Psoas muscle (tissue), 8 donors: ENCODE measurements around the gene CYP17A1. TPM values are rescaled to one million over a fixed set of nuclear protein-coding genes. Genes with fewer than 3 reads are reported as not detected.

Experiments used
- ATAC-seq, 4 donors: fragments of 200-7000 bp; cut with Tn5 transposase; one replicate each; pipeline ENCODE4 v1.9.1; 2020; ENCODE audit warnings: moderate library complexity in 3 of 4, mild to moderate bottlenecking in 2 of 4
- DNase-seq, 2 donors: peaks; one replicate each; pipeline ENCODE4 v3.0.0-alpha.2; 2020
- H3K27ac ChIP-seq: fragments of 200-600 bp; one replicate; pipeline ENCODE4 v1.8.0; 2022
- H3K27me3 ChIP-seq, 3 donors: fragments of 200-600 bp in 1 of 3; one replicate each; pipeline versions ENCODE4 v1.6.1 to v1.8.0; 2013 to 2022; ENCODE audit warnings: low read length in 2 of 3, mild to moderate bottlenecking in 2 of 3, moderate library complexity in 1 of 3; ENCODE audit not compliant: insufficient read depth in 3 of 3
- H3K36me3 ChIP-seq, 2 donors: fragments of 200-600 bp in 1 of 2; one replicate each; pipeline versions ENCODE4 v1.6.1 to v1.8.0; 2013 to 2022; ENCODE audit warnings: low read depth in 1 of 2, mild to moderate bottlenecking in 1 of 2, moderate library complexity in 1 of 2; ENCODE audit not compliant: insufficient read depth in 1 of 2
- H3K4me1 ChIP-seq: fragments of 200-600 bp; one replicate; pipeline ENCODE4 v1.8.0; 2022
- H3K4me3 ChIP-seq: fragments of 200-600 bp; one replicate; pipeline ENCODE4 v1.8.0; 2022; ENCODE audit warnings: mild to moderate bottlenecking
- H3K9me3 ChIP-seq: fragments of 200-600 bp; one replicate; pipeline ENCODE4 v1.8.0; 2022
- CTCF ChIP-seq: fragments of 200-600 bp; IDR thresholded peaks from one replicate; pipeline ENCODE4 v1.8.0; 2022; ENCODE audit warnings: antibody characterized with exemption
- WGBS, 3 donors: extraction: QIAGEN DNeasy Blood & Tissue Kit; methylation state at CpG; one replicate each; pipeline versions ENCODE4 v1.1.6 to v1.1.7; 2013; 5-methylcytosine and 5-hydroxymethylcytosine counted together
- intact Hi-C, 2 donors: fragments of 100-400 bp; cut with DNase I; formaldehyde crosslinking; loops; one replicate each; pipeline versions ENCODE4 v1.11.0 to v1.14.2; 2022
- long read RNA-seq, 2 donors: library from polyadenylated mRNA; unstranded; transcript quantifications; one replicate each; pipeline ENCODE4 v2.0.0, GENCODE V29; 2021
- polyA plus RNA-seq, 3 donors: library from polyadenylated mRNA; stranded (reverse); fragments of 200-250 nt; gene quantifications; one replicate each; pipeline ENCODE4 v1.2.3, GENCODE V29; 2013
- total RNA-seq, 4 donors: library from RNA; stranded (reverse); fragmentation: NEBNext Ultra II Directional in 2 of 4; extraction: Animal tissue kit (Norgen Biotek cat#: 25700) in 2 of 4; gene quantifications; one replicate each; pipeline versions ENCODE4 v1.2.1 to v1.2.4, GENCODE V29; 2021 to 2023
- donor health status: healthy with polysubstance abuse.
- donor health status: DM: no; HTN: no; CAD: no; lungs with moderate emphysema.
- donor health status: Bipolar disorder and iron deficiency.
- donor health status: healthy.
- donor health status: DM: yes; HTN: yes; CAD: no.
- donor health status: DM: no; HTN: no; CAD: no.
- donor health status: DM: no; HTN: no; CAD: no.
- donor health status: DM: yes; HTN: yes; CAD: no.

Gene CYP17A1
- total RNA-seq (10 to 100 TPM in 1 of 4 donors, under 1 TPM in 2, not detected in 1; 0.17 to 21.1 (median 0.82) TPM), polyA plus RNA-seq (under 1 TPM; 0.03 to 0.24 (median 0.18) TPM)
- long read RNA-seq, donor 1, result 0 reads
- long read RNA-seq, donor 2, result 0 reads

GRCh38 chr10:102837230-102837721, at the start of gene CYP17A1:
CYP17A1 (minus strand) TSS chr10:102837413; CDS start chr10:102837361, 52 bp downstream.
- peak in 3 of 4 donors; percentile 24 to 58 (median 40) for ATAC-seq
- H3K27ac ChIP-seq, result no peak within 1 kb of the TSS
- H3K4me3 ChIP-seq, result no peak within 1 kb of the TSS
- 49 to 54% (median 52%) methylated on average over 5 of the region's 5 CpGs for WGBS, 3 donors
- H3K27me3 ChIP-seq, result peaks cover 0 to 9% (median 0%) of the 10 kb centered on the region in 3 donors
- no peaks in the 10 kb centered on the region for H3K4me1 ChIP-seq
- H3K9me3 ChIP-seq, result no peaks in the 10 kb centered on the region
- intact Hi-C loops, result loop anchor here in 1 of 2 donors (10.0 kb wide), 1 partner anchor 418 kb away; no protein-coding TSS in a partner anchor
- H3K36me3 ChIP-seq, result no peaks in the 10 kb centered on the region
- no peak for TF ChIP-seq CTCF
- DNase-seq, result peak in 1 of 2 donors; percentile 59

- Histone ChIP-seq H3K27ac (no peak overlapping the region), H3K36me3 (peaks cover 0 to 48% of the 10 kb centered on the region in 2 donors), H3K9me3 (no peaks in the 10 kb centered on the region), H3K4me3 (no peak overlapping the region), H3K4me1 (no peaks in the 10 kb centered on the region), H3K27me3 (no peaks in the 10 kb centered on the region)
- intact Hi-C loops, result no loop called here
- no peak for TF ChIP-seq CTCF
- DNase-seq (no peak), ATAC-seq (no peak)
- WGBS, 3 donors, result 91 to 96% (median 95%) methylated on average over 2 of the region's 2 CpGs
These were observed 43.0 kb upstream of the CYP17A1 start for GRCh38 chr10:102880256-102880655.

GRCh38 chr10:102878629-102879028, 41.4 kb upstream of the CYP17A1 start:
- Histone ChIP-seq H3K4me1 (no peaks in the 10 kb centered on the region), H3K27me3 (no peaks in the 10 kb centered on the region), H3K9me3 (no peaks in the 10 kb centered on the region), H3K36me3 (peaks cover 0 to 55% of the 10 kb centered on the region in 2 donors), H3K4me3 (no peak overlapping the region), H3K27ac (no peak overlapping the region)
- TF ChIP-seq CTCF, result no peak
- DNase-seq, result no peak
- WGBS, 3 donors, result 57 to 79% (median 61%) methylated on average over 4 of the region's 4 CpGs
- intact Hi-C loops, result no loop called here
- ATAC-seq, result no peak

GRCh38 chr10:102876747-102877153, 39.5 kb upstream of the CYP17A1 start:
- Histone ChIP-seq H3K27ac (no peak overlapping the region), H3K4me1 (no peaks in the 10 kb centered on the region), H3K9me3 (no peaks in the 10 kb centered on the region), H3K27me3 (no peaks in the 10 kb centered on the region), H3K36me3 (peaks cover 0 to 55% of the 10 kb centered on the region in 2 donors), H3K4me3 (no peak overlapping the region)
- DNase-seq, result no peak
- no peak for TF ChIP-seq CTCF
- intact Hi-C loops, result no loop called here
- 65 to 82% (median 66%) methylated on average over 2 of the region's 2 CpGs for WGBS, 3 donors
- no peak for ATAC-seq

GRCh38 chr10:102872163-102872562, 35.0 kb upstream of the CYP17A1 start:
- Histone ChIP-seq H3K27me3 (no peaks in the 10 kb centered on the region), H3K36me3 (peaks cover 0 to 20% of the 10 kb centered on the region in 2 donors), H3K4me3 (no peak overlapping the region), H3K4me1 (peaks cover 3% of the 10 kb centered on the region), H3K9me3 (no peaks in the 10 kb centered on the region), H3K27ac (no peak overlapping the region)
- intact Hi-C loops, result no loop called here
- 86 to 89% (median 89%) methylated on average over 4 of the region's 4 CpGs for WGBS, 3 donors
- DNase-seq (no peak), ATAC-seq (no peak)
- no peak for TF ChIP-seq CTCF
